ENCODE measurements around the gene NOL12. TPM values are rescaled to one million over a fixed set of nuclear protein-coding genes. Genes with fewer than 3 reads are reported as not detected.

NOL12 gene, protein sequence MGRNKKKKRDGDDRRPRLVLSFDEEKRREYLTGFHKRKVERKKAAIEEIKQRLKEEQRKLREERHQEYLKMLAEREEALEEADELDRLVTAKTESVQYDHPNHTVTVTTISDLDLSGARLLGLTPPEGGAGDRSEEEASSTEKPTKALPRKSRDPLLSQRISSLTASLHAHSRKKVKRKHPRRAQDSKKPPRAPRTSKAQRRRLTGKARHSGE
- 25.2 and 25.3 TPM in 2 replicates for total RNA-seq

DNA sequence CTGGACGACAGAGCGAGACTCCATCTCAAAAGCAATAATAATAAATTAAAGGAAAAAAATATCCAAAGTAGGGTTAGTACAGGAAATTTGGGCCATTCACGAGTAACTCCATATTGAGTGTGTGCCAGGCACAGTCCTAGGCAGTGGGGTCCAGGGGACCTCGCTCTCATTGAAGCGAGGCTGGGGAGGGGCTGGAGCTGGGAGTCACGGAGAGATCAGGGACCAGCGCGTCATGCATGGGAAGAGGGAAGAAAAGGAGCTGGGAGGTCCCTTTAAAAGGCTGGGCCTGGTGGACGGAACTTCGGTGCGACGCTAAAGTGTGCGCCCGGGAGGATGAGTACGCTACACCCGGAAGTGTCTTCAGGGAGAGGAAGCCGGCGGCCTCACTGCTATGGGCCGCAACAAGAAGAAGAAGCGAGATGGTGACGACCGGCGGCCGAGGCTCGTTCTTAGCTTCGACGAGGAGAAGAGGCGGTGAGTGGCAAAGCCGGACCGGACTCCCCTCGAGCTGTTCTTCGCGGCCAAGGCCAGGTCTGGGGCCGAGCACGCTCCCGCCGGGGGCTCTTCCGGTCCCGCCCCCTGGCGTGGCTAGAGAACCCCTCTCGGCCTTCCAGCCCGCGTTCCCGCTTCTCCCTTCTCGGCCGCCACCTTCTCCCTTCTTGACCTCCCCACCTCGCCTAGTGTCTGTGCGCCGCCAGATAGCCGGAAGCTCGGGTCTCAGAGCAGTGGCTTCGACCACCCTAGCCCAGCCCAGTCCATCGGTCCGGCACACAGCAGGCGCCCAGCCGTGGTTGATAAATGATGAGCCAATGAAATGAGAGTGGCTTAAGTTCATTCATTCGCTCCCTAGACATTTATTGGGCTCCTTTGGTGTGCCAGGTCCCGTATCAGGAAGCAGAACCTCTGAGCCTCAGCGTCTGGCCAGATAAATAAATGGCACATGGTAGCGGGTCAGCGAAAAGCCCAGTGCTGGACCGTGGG lies at the start of gene NOL12:
Gene NOL12 (plus strand): TSS at position 342 of the 981 bp plus-strand sequence. CDS start 50 bp downstream, at position 392.

DNA sequence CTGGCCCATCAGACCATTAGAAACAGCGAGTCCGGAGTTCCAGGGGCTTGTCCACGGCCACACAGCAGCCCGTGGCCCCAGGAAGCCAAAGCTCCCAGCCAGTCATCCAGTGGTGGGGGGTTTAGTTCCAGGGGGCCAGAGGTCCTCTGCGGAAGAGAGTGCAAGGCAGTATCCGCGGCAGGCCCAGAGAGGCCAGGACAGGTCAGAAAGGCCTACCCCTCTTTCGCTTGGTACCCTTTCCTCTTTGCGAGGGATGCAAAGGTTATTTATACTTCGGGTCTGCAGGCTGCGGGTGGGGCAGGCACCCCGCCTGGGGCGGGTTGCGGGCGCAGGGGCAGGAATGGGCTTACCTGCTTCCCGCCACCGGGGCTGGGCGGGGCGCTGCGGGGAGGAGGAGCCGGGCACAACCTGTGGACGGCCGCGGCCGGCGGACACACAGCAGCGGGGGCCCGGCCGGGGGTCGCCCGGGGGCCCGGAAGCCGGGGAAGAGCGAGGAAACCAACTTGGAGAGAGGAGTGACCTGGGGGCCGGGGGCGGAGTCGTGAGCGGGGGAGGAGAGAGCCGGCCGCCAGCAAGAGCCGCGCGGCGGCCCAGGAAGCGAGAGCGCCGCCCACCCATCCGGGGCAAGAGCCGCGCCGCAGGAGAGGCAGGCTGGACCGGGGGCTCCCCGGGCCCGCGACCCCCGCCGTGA lies 46.9 kb upstream of the NOL12 start, which contains the start of gene SH3BP1:
Gene SH3BP1 (plus strand): TSS at position 600 of the 691 bp plus-strand sequence. CDS start 119 bp downstream, outside the sequence.

DNA sequence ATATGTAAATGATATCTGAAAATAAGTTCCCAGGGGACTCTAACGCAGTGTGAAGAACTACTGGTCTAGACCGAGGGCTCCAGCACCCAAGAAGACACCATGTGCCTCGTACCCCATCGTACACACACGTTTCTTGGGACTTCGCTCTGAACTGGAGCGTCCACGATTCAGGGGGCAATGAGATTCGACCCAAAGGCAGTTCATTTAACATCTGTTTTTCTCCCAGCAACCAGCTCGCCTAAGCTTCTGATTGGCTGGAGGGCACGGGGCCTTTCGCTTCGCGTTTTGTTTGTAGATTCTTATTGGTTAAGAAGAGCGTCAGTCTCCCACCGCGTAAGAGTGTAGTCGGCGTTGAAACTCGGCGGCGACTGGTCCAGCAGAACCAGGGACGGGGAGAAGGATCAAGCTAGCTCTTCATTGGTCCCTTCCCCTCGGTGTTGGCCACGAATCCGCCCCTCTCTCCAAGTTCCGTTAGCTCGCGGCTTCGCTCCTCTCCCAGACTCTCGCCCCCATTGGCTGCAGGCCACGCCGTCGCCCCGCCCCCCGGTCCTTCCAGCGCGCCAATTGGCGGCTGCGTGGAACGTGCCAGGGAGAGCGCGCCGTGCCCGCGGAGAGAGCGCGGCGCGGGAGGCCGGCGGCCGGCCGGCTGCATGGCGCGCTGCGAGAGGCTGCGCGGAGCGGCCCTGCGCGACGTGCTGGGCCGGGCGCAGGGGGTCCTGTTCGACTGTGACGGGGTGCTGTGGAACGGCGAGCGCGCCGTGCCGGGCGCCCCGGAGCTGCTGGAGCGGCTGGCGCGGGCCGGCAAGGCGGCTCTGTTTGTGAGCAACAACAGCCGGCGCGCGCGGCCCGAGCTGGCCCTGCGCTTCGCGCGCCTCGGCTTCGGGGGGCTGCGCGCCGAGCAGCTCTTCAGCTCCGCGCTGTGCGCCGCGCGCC lies 27.7 kb upstream of the NOL12 start, which contains the start of gene PDXP:
Gene PDXP (plus strand): TSS at position 591 of the 933 bp plus-strand sequence. CDS start 60 bp downstream, at position 651.

DNA sequence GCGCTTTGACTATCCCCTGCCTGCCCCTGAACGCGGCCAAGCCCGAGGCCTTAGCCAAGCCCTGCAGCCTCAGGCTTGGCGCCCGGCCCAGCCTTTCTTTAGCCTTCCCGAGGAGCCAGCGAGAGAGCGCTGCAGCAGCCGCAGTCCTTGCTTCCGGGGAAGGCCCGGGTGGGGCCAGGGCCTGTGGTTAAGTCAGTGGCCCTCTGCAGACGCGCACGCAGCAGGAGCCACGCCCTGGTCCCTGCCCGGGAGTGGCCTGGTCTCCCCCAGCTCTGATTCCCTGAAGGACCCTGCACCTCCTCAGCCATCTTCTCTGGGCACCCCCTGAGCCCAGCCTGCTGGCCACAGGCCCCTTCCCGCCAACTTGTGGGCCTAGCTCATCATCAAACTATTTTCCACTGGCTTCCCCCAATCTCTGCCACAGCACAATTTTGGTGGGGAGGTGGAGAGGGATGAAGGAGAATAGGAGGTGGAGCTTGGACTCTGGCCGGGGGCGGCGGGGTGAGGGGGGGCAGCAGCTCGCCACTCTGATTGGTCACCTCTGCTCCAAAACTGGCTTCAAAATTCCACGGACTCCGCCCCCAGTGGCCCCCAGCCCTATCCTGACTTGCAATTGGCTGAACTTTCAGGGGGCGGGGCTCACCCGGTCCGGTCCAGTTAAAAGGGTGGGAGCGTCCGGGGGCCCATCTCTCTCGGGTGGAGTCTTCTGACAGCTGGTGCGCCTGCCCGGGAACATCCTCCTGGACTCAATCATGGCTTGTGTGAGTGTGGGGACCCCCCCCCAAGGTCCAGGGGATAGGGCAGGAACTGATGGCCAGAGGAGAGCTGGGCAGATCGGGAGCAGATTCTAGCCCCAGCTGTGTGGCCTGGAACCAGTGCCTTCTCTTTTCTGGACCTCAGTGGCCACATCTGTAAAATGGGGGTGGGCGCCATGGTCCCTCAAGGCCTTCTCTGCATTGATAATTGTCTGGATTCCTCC lies 10.9 kb upstream of the NOL12 start, which contains the start of gene LGALS1:
Gene LGALS1 (plus strand): TSS at position 686 of the 979 bp plus-strand sequence. CDS start 67 bp downstream, at position 753.

DNA sequence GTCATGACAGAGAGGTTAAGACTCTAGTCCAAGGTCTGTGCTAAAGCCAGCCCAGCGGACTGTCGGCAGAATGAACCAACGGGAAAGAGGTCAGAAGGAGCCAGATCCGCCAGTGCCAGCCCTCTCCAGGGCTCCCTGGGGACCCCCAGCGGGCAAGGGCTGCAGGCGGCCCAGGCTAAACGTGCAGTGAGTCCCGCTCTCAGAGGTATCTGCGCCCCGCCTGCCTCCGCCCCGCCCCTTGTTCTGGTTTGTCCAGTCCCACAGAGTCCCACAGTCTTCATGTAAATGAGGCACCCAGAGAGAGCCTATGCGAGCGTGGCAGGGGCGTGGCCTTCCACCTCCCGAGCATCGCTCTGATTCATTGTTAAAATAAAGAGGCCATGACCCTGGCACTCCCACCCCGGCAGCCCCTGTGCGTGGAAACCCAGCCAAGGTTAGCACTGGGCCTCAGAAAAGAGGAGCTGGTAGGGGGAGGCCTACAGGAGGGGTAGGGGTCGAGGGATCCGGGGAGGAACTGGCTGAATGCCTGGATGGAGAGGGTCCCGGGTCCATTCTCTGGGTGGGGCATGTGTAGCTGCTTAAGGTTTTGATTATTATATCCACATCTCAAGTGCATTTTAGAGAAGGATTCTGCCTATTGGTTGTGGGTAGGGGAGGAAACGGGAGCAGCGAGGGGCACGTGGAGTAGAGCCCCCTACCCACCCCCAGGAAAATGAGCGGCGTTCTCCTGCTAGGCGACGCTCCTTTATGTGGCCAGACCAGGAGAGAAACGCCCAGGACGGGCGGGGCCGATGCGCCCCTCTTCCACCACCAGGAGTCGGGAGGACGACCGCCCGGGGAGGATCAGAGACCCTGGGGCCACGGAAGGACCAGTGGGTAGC lies 10.8 kb downstream of the NOL12 start, which contains the start of gene TRIOBP:
Gene TRIOBP (plus strand): TSS at position 392 of the 881 bp plus-strand sequence. CDS start 4,318 bp downstream, outside the sequence.

Other genes starting within 250 kb of the NOL12 start
- 1.3 and 2.0 TPM in 2 replicates for gene MFNG, start 200.0 kb upstream of the NOL12 start, total RNA-seq
- 48.3 TPM in 2 replicates for gene CARD10, start 166.9 kb upstream of the NOL12 start, total RNA-seq
- gene CDC42EP1, start 125.9 kb upstream of the NOL12 start, total RNA-seq: 42.9 and 48.9 TPM in 2 replicates
- not detected in 2 replicates for gene LGALS2, start 106.3 kb upstream of the NOL12 start, total RNA-seq
- gene GGA1, start 77.5 kb upstream of the NOL12 start, total RNA-seq: 46.5 and 48.0 TPM in 2 replicates
- 83.4 and 89.9 TPM in 2 replicates for gene SH3BP1, start 46.7 kb upstream of the NOL12 start, total RNA-seq
- 13.3 and 15.8 TPM in 2 replicates for gene PDXP, start 27.6 kb upstream of the NOL12 start, total RNA-seq
- 2,215 and 4,536 TPM in 2 replicates for gene LGALS1, start 10.7 kb upstream of the NOL12 start, total RNA-seq
- 39.0 and 49.2 TPM in 2 replicates for gene TRIOBP, start 10.7 kb downstream of the NOL12 start, total RNA-seq
- 30.3 and 38.1 TPM in 2 replicates for gene GCAT, start 121.6 kb downstream of the NOL12 start, total RNA-seq
- not detected in 2 replicates for gene GALR3, start 137.0 kb downstream of the NOL12 start, total RNA-seq
- 30.4 and 37.2 TPM in 2 replicates for gene ANKRD54, start 158.0 kb downstream of the NOL12 start, total RNA-seq
- gene EIF3L, start 163.1 kb downstream of the NOL12 start, total RNA-seq: 281 and 355 TPM in 2 replicates
- 136 and 154 TPM in 2 replicates for gene MICALL1, start 220.0 kb downstream of the NOL12 start, total RNA-seq